HEK293 (cell line): Measurements from ENCODE around the gene SSBP3.

Experiments used
- CTCF ChIP-seq: fragments of 450-650 bp; formaldehyde crosslinking; IDR thresholded peaks from 2 replicates; pipeline ENCODE4 v1.5.1; 2016; ENCODE audit warnings: missing biosample characterization, missing genetic modification characterization
- TCF7L2 ChIP-seq: IDR thresholded peaks from 2 replicates; pipeline ENCODE4 v1.6.1; 2011; ENCODE audit warnings: low read depth, mild to moderate bottlenecking, inconsistent platforms, low read length, moderate library complexity, borderline replicate concordance
- ZBTB49 ChIP-seq: fragments of 450-650 bp; formaldehyde crosslinking; IDR thresholded peaks from 2 replicates; pipeline ENCODE4 v1.5.1; 2016; ENCODE audit warnings: missing biosample characterization, missing genetic modification characterization, low read depth
- ZNF114 ChIP-seq: fragments of 450-650 bp; formaldehyde crosslinking; IDR thresholded peaks from 2 replicates; pipeline ENCODE4 v1.5.0; 2017; ENCODE audit warnings: missing biosample characterization, missing genetic modification characterization
- ZNF16 ChIP-seq: fragments of 450-650 bp; formaldehyde crosslinking; IDR thresholded peaks from 2 replicates; pipeline ENCODE4 v1.5.1; 2016; ENCODE audit warnings: low read depth, missing biosample characterization, missing genetic modification characterization
- ZNF239 ChIP-seq: fragments of 450-650 bp; formaldehyde crosslinking; IDR thresholded peaks from 2 replicates; pipeline ENCODE4 v1.5.1; 2016; ENCODE audit warnings: missing biosample characterization, missing genetic modification characterization

DNA sequence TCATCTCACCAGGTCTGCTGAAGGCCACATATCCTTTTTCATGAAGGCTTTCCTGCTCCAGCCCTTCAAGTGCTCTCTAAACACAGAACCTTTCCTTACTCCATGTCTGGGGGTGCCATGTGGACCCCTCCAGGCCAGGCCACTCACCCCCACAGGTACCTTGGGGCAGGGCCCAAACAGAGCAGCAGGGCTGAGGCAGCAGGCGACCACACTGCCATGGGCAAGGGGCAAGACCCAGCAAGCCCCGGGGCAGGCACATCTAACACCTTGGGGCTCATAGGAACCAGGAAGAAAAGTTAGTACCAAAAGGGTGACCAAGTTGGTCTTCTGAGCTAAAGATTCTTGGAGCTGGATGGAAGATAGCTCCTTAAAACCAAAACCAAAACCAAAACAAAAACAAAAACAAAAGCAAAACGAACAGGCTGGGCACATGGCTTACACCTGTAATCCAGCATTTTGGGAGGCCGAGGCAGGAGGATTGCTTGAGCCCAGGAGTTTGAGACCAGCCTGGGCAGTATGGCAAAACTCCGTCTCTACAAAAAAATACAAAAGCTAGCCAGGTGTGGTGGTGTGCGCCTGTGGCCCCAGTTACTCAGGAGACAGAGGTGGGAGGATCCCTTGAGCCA, 142.5 kb downstream of the SSBP3 start:
- TF ChIP-seq ZNF114 = no peak
- TF ChIP-seq CTCF (tag by site-specific recombination) = no peak
- no peak for TF ChIP-seq ZBTB49 (tag by site-specific recombination)
- TF ChIP-seq ZNF16 = no peak
- TF ChIP-seq ZNF239 (tag by site-specific recombination) = no peak
- TF ChIP-seq TCF7L2 = no peak
